GM11168 (cell line): ENCODE measurements around the gene ZFR2.
"Not testable (repeated sequence)": the region's sequence is repeated elsewhere in the genome, so short reads cannot be mapped to it uniquely, and the experiment has no call there.

ENCODE experiments used
- in situ Hi-C: fragments of 300-500 bp; cut with MboI; formaldehyde crosslinking; loops from one replicate; pipeline ENCODE4 v1.12.0; 2022; ENCODE audit warnings: low sequenced_read_pairs; ENCODE audit not compliant: unreplicated experiment

Gene ZFR2

DNA sequence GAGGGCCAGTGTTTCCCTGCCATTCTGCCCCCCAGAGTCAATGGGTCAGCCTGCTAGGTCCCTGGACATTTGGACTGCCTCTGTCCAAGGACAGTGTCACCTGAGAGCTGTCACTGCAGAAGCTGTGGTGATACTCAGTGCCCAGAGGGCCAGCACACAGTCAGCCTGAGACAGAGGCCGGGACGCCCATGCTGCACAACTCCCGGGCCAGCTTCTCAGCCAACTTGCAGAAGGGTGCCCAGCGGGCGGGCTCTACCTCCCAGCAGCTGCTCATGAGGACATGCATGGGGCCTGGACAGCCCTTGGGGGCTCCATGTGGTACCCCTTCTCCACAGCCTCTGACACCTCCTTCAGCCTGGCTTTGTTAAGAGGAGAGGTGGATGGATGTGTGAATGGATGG is 93.0 kb downstream of the ZFR2 start:
- in situ Hi-C loops, result no loop called here

DNA sequence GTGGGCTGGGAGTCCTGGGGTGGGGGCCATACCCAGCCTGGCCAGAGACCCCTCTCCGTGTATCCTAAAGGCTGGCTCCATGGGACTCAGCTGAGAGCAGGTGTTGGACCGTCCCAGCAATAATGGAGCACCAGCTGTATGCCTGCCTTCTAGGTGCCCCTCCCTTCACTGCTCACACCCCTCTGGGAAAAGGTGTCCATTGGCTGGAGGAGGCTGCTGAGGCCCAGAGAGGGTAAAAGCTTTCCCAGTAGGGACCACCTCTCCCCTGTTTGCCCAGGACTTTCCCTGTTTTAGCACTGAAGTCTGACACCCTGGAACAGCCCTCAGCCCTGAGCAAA is 93.5 kb downstream of the ZFR2 start:
- in situ Hi-C loops, result no loop called here

DNA sequence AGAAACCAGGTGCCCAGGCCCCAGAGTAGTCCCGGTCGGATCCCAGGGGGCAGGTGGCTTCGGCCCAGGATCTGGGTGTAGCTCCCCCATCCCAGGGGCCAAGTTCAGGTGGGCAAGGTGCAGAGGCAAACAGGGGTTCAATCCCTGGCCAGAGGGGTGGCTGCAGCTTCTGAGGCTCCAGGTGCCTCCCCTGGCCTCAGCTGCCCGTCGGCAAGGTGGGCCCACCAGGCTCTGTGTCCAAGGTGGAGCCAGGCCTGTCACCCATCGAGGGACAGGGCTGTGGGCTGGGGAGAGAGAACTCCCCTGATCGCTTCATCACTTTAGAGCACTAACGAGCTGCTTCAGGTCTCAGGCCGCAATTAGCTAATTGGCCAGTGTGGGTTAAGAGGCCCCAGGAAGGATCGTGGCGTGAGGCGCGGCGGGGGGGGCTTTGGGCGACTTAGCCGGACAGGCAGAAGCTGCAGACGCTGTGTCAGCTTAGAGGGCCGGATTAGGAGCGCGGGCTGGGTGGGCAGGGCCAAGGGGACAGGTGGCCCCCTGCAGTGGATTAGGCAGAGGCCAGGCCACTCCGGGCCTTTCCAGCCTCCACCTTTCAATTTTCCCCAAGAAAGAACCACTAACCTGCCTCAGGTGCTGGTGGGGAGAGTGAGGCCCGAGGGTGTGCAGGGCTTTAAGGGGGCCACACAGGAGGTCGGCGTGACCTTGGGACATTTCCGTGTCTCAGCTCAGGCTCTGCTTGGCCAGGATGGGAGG is 94.0 kb downstream of the ZFR2 start:
- in situ Hi-C loops, result no loop called here

DNA sequence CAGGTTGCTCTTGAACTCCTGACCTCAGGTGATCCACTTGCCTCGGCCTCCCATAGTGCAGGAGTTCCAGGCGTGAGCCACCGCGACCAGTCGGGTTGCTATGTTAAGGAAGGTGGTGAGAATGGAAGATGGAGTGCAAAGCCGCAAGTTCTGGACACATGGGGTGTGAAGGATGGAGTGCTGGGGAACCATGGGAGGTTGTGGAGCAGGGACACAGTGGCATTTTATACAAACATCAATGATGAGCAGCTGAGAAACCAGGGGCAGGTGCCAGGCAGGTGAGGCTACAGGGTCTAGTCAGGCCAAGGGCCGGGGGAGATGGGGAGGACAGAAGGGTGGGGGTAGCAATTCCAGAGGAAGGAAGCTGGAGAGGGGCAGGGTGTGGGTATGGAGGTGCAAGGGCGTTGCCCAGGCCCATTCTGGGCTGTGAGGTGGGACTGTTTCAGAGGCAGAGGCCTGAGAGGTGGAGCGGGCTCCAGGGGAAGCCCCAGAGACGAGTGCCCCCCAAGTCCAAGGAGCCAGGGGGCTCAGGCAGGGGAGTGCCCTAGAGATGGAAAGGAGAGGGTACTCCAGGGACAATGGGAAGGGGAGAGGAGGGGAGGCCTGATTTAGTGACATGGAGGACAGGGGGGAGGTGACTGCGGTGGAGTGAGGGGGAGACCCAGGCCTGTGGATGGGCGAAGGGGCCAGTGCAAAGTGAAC is 94.9 kb downstream of the ZFR2 start:
- in situ Hi-C loops, result no loop called here

DNA sequence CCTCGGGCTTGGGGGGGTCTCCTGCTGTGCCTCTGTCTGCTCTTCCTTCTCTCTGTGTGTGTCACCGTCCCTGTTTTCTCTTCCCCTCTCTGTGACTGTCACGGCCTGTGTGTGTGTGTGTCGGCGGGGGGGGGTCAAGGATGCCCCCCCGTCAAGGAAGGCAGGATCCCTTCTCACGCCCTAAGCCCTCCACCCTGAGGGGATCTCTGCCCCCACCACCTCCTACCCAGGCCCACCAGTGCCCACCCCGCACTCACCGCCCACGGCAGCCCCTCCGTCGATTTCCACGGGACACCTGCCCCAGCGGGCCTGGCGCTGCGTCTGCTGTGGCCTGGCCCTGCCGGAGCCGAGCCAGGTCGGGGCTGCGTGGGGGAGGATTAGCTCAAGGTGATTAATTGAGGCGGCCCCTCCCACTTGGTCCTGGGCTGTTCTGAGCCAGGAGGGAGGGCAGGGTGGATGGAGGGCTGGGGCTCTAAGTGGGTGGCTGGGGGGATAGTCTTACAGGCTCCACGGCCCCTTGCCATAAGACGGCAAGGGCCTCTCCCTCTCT is 96.9 kb downstream of the ZFR2 start, which contains the start of gene RAX2:
Gene RAX2, minus strand, starts transcription at position 323 of the 550 bp plus-strand sequence. CDS start 486 bp downstream, outside the sequence.
- in situ Hi-C loops, result no loop called here

DNA sequence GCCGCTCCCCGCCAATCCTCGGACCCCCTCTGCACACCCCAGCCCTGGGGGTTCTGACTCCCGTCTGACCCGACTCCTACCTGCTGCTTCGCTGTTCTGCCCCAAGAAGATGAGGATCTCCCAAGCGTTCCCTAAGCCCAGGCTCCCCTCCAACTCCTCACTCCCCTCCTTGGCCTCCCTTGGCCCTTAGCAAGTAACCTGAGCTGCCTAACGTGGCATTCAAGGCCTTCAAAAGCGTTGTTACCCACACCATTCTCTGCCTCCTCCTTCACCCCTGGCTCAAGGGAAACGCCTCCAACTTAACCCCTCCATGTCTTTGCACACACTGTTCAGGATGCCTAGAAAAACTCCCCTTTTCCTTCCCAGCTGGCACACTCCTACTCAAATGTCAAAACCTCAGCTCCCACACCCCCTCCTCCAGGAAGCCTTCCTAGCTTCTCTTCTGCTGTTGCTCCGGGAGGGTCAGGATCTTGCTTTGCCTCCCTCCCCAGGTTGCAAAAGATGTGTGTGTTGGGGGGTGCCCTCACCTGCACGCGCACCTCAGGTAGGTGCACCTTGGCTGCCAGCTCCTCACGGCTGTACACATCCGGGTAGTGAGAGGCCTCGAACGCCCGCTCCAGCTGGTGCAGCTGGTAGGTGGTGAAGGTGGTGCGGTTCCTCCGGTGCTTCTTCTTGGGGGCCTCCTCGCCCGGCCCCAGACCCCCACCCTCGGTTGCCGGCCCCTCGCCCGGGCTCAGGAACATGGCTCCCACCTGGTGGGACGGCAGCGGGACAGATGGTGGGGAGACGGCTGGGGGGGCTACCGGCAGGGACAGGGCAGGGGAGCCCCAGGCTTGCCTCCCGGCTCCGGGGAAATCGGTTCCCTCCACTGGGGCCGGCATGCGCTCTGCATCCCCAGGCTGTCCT is 97.6 kb downstream of the ZFR2 start:
- in situ Hi-C loops, result no loop called here

DNA sequence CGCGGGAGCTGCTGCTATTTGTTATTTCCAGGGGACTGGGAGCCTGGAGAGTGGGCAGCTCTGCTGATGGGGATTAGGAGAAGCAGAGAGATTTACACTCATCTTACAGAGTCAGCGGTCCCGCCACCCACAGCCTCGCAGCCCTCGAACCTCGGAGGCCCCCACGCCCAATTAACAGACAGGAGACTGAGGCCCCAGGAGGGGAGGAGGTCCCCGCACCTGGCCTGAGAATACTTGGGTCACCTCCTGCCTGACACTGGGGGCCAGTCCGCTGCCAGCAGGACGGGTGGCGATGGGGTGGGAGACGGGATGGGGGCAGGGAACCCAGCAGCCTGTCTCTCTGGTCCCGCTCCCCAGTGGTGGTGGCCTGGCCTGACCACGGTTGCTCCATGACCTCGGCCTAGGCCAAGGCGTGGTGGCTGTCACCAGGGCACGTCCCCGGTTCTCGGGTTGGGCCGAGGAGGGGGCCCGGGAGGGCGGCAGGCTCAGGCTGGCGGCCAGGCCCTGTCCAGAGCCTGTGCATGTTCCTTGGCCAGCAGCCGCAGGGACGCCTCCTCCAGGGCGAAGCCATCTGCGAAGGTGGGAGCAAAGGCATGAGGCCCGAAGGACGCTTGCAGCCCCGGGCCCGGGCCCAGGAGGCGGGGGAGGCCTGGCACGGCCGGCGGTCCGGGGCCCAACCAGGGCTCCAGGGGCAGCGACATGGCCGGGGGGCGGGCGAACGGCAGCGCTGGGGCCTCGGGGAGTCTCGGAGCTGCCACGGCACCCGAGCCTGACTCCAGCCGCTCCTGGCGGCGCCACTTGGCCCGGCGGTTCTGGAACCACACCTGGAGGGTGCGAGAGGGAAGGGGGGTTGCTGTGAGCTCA is 98.5 kb downstream of the ZFR2 start:
- in situ Hi-C loops, result no loop called here

DNA sequence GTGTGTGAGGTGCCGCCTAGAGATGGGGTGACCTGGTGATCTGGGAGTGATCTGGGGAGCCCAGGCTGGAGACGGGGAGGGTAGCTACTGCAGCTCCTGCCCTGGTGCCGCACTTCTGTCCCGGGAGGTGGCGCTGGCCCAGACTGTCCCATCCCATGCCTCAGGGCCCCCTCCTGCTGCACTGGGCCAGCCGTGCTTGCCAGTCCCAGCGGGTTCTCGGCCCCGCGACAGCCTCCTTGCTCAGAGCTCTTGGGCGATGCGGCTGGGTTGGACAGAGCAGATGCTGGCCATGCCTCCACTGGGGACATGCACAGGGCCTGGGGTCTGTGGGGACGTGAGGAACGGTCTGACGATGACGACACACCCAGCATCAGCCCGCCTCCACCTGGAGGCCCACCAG is 99.3 kb downstream of the ZFR2 start:
- in situ Hi-C loops, result no loop called here

DNA sequence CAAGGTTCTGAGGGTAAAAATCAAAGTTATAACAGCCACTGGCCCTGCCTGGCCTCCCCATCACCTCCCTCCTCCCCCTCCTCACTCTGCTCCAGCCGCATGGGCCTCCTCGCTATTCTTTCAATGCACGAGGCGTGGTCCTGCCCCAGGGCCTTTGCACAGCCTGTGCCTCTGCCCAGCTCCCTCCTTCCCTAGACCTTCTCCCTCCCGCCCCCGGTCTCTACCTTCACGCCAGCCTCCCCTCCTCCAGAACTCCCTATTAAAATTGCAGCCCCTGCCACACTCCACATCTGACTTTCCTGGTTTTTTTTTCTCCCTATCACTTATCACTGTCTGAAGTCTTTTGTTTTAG is 100.1 kb downstream of the ZFR2 start:
- in situ Hi-C loops, result no loop called here

DNA sequence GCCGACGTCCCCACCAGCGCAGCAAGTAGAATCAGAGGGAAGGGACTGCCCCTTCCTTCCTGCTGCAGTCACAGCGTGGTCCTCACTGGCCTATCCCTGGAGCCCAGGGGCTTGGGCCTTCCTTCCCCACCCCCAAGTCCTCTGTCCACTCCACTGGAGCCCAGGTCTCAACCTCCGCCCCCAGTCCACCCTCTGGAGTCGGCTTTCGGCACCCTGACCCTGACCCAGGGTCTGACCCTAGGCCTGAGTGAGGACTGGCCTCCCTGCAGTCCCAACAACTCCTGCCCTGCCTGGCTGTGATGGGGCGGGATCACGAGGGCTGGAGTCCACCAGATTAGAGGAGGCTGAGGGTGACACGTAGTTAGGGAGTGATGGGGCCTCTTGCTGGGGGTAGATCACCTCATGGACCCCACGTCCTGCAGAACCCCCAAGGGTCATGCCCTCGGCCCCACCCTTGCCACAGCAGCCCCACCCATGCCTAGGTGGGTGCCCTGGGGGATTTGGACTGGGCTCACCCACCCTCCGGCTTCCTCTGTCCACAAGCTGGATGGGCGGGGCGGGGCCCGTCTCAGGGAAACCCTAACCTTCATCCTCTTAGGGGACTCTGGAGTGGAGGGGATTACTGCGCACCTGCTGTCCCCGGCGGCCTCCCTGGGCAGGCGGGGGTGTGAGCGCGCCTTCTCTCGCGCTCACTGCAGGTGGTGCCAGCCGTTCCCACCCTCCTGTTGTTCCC is 100.7 kb downstream of the ZFR2 start:
- in situ Hi-C loops, result no loop called here

DNA sequence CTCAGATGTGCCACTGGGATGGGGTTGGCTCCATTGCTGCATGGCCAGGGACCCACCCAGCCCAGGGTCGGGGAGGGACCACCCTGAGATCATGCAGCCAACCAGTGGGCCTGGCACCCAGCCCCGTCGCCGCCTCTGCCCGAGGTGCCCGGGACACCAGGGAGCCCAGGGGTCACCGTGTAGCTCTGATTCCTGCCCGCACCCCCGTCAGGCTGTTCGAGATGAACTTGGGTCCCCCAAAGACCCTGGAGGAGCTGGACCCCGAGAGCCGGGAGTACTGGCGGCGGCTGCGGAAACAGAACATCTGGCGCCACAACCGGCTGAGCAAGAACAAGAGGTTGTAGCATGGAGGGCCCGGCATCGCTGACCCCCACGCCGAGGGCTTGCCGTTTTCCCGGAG is 101.8 kb downstream of the ZFR2 start:
- in situ Hi-C loops, result no loop called here

DNA sequence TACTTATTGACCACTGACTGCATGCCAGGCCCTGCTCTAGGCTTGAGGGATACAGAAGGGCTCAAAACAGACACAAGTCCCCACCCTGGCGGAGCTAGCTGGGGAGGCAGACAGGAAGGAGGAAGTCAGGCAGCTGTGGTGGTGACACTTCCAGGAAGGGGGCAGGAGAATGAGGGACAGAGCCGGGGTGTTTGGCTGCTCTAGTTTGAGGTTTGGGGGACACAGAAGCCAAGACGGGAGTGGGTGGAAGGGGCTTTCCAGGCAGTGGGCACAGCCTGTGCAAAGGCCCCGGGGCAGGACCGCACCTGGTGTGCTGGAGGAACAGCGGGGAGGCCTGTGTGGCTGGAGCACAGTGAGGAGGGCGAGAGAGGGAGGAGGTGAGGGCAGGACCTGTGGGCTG is 102.3 kb downstream of the ZFR2 start:
- in situ Hi-C loops, result no loop called here

DNA sequence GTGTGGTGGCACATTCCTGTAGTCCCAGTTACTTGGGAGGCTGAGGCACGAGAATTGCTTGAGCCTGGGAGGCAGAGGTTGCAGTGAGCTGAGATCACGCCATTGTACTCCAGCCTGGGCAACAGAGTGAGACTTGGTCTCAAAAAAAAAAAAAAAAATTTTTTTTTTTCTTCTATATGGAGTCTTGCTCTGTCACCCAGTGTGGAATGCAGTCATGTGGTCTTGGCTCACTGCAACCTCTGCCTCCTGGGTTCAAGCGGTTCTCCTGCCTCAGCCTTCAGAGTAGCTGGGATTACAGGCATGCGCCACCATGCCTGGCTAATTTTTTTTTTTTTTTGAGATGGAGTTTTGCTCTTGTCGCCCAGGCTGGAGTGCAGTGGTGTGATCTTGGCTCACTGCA is 103.1 kb downstream of the ZFR2 start:
- in situ Hi-C loops, result not testable (repeated sequence)

DNA sequence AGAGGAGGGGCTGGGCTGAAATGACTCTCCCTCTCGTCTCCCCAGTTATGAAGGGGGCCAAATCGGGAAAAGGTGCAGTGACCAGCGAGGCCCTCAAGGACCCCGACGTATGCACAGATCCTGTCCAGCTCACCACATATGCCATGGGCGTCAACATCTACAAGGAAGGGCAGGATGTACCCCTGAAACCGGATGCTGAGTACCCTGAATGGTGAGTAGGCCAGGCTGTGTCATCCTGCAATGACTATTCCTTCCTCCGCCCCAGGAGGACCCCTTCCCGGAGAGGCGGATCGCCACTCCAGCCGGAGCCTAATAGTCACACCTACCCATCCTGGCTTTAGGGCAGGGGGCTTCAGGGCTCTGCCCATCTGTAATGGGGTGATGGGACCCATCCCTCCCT is 103.7 kb downstream of the ZFR2 start:
- in situ Hi-C loops, result no loop called here

DNA sequence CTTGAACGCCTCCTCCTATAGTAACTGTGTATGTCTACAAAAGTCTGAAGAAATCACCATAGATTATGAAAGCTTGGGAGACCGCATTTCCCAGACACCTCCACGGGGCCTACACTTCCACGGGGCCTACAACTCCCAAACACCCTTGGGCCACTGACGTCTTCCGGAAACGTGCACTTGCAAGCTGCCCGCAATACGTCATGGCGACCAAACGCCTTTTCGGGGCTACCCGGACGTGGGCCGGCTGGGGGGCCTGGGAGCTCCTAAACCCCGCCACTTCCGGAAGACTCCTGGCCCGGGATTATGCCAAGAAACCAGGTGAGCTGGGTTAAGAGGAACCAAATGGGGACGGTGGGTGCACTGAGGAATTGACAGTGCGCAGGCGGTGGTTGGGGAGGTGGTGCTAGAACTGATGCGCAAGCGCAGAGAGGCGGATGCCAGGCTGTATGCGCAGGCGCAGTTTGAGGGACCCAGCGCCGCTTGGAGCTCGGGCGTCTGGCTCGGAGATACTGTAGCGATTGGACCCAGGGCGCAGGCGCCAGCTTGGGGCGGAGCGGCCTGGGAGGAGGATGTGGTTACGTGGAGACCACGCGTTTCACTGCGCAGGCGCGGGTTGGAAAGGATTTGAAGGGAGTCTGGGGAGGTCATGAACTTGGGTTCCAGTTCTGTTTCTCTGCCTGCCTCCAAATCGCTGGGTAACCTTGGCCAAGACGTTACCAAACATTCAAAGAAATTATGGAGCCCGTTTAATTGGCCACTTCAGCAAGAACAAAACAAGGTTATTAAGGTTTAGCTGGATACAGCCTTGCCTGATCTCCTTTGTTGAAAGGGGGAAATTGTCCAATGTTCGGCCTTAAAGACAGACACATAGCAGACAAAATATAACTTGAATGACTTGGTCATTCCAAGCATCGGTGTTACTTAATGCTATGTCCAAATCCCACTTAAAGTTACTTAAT is 106.1 kb downstream of the ZFR2 start, which contains the start of gene MRPL54:
Gene MRPL54, plus strand, starts transcription at position 182 of the 959 bp plus-strand sequence. Its CDS starts 19 bp downstream, at position 201.
- in situ Hi-C loops, result no loop called here

DNA sequence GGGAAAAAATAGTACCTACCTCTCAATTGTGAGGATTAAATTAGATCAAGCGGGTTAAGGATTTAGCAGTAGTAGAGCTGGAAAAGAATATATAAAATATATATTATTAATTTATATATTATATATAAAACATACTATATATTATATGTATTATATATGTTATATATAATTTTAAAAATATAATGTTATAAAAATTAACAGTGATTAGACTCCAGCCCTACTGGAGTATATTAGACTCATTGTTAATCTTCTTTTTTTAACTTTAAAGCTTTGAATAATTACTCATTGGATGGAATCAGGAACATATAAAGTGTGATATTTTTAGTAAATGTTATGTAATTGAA is 106.7 kb downstream of the ZFR2 start:
- in situ Hi-C loops, result no loop called here

DNA sequence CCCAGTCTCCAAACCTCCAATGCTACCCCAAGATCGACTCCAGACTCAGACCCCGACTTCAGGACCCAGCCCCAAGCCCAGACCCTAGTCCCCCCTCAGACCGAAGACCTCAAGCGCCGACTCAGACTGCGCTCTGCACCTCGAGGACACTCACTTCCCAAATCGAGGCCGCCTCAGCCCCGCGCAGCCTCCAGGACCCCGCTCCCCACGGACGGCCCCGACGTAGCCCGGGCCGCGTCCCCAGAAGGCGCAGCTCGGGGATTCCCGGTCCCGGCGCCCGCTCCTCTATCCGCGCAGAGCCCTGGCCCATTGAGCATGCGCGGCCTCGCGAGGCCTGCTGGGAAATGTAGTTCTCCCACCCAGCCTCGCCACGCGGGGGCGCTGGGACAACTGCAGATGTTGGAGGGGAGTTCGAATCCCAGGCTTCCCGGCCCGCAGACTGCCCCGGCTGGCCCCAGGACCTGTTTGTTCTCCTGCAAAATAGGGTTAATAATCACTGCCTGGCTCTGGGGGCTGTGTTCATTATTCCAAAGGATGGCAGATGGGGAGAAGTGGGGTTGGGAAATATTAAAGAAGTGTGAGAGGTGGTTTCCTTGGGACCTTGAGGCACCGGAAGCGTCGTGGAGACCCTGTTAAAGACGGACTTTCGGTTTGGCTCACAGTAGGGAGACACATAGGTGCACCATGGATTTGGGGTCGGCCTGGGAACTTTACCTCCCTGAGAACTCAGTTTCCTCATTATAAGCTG is 107.3 kb downstream of the ZFR2 start, which contains the start of gene APBA3:
Gene APBA3, minus strand, starts transcription at position 311 of the 748 bp plus-strand sequence. CDS start 1,428 bp downstream, outside the sequence.
- in situ Hi-C loops, result no loop called here
